Frontal cortex (tissue), 4 donors: ENCODE measurements around the gene TEX51. TPM values are rescaled to one million over a fixed set of nuclear protein-coding genes. Genes with fewer than 3 reads are reported as not detected.

Experiments
- DNase-seq, 2 donors: peaks; one replicate each; pipeline ENCODE4 v3.0.0; 2012; ENCODE audit warnings: low spot score in 2 of 2
- FAIRE-seq: peaks from 2 replicates; lab custom pipeline; 2012; peaks lifted over from hg19 to GRCh38; lab: Jason Lieb, UNC
- total RNA-seq: library from RNA; depleted of rRNA; stranded (reverse); fragments of >200 nt; gene quantifications from one replicate; pipeline ENCODE4 v1.2.3, GENCODE V29; 2014
- donor health status: control.
- donor health status: control.
- donor health status: control.

The TEX51 gene
- total RNA-seq, 1 donor from 2014 or later, result not detected

- no peak for FAIRE-seq
- no peak for DNase-seq
These were observed 11.9 kb downstream of the TEX51 start for GRCh38 chr2:126910637-126911036.

- DNase-seq (no peak), FAIRE-seq (no peak)
These were observed 12.6 kb downstream of the TEX51 start for GRCh38 chr2:126911111-126911796.

- FAIRE-seq, result no peak
- no peak for DNase-seq
These were observed 13.5 kb downstream of the TEX51 start for GRCh38 chr2:126912201-126912600.

- FAIRE-seq, result no peak
- no peak for DNase-seq
These were observed 14.6 kb downstream of the TEX51 start for GRCh38 chr2:126913329-126913728.

- FAIRE-seq (no peak), DNase-seq (no peak)
These were observed 15.4 kb downstream of the TEX51 start for GRCh38 chr2:126913881-126914615.

- no peak for FAIRE-seq
- no peak for DNase-seq
These were observed 16.3 kb downstream of the TEX51 start for GRCh38 chr2:126914811-126915500.

GRCh38 chr2:126915903-126916302 lies 17.2 kb downstream of the TEX51 start:
- no peak for DNase-seq
- no peak for FAIRE-seq

GRCh38 chr2:126916744-126917143 lies 18.1 kb downstream of the TEX51 start:
- DNase-seq (no peak), FAIRE-seq (no peak)

GRCh38 chr2:126921066-126921465 lies 22.4 kb downstream of the TEX51 start:
- no peak for DNase-seq
- FAIRE-seq, result no peak

- FAIRE-seq (no peak), DNase-seq (no peak)
These were observed 32.4 kb downstream of the TEX51 start for GRCh38 chr2:126930970-126931590.

GRCh38 chr2:126932529-126932928 lies 33.8 kb downstream of the TEX51 start:
- FAIRE-seq, result no peak
- no peak for DNase-seq

GRCh38 chr2:126932966-126933710 lies 34.4 kb downstream of the TEX51 start:
- DNase-seq, result no peak
- no peak for FAIRE-seq

- DNase-seq (no peak), FAIRE-seq (no peak)
These were observed 35.0 kb downstream of the TEX51 start for GRCh38 chr2:126933711-126934091.

- DNase-seq (no peak), FAIRE-seq (no peak)
These were observed 36.1 kb downstream of the TEX51 start for GRCh38 chr2:126934809-126935208.

GRCh38 chr2:126935774-126936173 lies 37.1 kb downstream of the TEX51 start:
- DNase-seq (no peak), FAIRE-seq (no peak)

- no peak for DNase-seq
- FAIRE-seq, result no peak
These were observed 37.6 kb downstream of the TEX51 start for GRCh38 chr2:126936219-126936723.

GRCh38 chr2:126940331-126940730 lies 41.6 kb downstream of the TEX51 start:
- no peak for DNase-seq
- no peak for FAIRE-seq

- DNase-seq (no peak), FAIRE-seq (no peak)
These were observed 43.9 kb downstream of the TEX51 start for GRCh38 chr2:126942427-126943203.
